GM10266 (cell line): ENCODE results near the gene ARHGAP23.

ENCODE experiments used
- DNase-seq: peaks from one replicate; pipeline ENCODE4 v3.0.0; 2012; ENCODE audit errors: extremely low spot score
- TF ChIP-seq, protein P1 (sequence below): IDR thresholded peaks from 2 replicates; pipeline ENCODE4 v1.5.1; 2012; ENCODE audit warnings: mild to moderate bottlenecking, low read depth; ENCODE audit not compliant: control insufficient read depth, insufficient read depth; ENCODE audit errors: missing control alignments

Gene ARHGAP23

GRCh38 chr17:38557836-38558727 lies 129.8 kb downstream of the ARHGAP23 start:
- DNase-seq, result peak; percentile 93
- TF ChIP-seq, protein P1, sequence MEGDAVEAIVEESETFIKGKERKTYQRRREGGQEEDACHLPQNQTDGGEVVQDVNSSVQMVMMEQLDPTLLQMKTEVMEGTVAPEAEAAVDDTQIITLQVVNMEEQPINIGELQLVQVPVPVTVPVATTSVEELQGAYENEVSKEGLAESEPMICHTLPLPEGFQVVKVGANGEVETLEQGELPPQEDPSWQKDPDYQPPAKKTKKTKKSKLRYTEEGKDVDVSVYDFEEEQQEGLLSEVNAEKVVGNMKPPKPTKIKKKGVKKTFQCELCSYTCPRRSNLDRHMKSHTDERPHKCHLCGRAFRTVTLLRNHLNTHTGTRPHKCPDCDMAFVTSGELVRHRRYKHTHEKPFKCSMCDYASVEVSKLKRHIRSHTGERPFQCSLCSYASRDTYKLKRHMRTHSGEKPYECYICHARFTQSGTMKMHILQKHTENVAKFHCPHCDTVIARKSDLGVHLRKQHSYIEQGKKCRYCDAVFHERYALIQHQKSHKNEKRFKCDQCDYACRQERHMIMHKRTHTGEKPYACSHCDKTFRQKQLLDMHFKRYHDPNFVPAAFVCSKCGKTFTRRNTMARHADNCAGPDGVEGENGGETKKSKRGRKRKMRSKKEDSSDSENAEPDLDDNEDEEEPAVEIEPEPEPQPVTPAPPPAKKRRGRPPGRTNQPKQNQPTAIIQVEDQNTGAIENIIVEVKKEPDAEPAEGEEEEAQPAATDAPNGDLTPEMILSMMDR, result peak; percentile 96

DNA sequence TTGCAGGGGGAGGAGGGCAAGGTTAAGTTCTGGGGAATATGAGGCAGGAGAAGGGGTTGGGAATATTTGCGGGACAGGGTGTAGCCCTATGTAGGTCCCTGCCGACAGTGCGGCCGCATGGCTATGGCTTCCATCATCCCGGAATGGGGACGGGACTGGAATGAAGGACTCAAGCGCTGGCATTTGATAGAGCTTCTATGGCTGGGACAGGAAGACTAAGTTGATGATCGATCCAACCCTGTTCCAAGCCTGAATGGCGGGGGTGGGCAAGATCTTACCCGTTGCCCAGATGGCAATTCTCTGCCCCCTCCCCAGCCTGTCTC lies 130.4 kb downstream of the ARHGAP23 start:
- TF ChIP-seq, protein P1, result no peak
- DNase-seq, result no peak

DNA sequence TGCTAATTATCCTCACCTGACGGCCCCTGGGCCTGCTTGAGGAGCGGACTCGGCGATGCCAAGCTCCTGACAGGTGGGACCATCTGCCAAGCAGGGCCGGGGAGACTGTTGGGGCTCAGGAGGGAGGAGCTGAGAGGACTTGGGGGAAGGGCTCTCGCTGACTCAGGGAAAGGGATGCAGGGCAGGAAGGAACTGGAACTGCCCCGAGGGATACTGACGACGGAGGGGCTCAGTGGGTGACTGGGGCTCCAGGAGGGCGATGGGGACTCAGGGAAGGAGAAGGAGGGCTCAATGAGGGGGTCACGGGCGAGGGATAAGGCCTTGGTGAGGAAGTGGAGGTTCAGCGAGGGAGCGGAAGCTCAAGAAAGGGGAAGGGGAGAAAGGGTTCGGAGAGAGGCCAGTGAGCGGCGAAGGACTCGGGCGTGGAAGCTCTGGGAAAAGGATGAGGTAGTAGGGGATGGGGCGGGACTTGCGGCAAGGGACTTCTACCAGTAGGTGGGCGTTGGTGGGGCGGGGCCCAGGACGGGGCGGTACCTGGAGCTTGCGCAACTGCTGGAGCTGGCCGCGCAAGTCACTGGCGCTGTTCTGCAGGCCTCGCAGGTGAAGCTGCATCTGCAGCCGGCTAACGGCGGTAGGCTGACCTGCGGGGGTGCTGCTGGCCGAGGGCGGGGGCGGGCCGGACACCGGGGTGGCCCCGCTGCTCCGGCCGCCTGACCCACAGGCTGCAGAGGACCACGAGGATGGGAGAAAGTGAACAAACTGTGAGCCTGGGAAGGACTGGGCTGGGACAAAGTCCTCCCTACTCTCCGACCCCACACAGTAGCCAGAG lies 131.0 kb downstream of the ARHGAP23 start:
- peak; percentile 96 for DNase-seq
- TF ChIP-seq, protein P1, result peak; percentile 46

GRCh38 chr17:38559880-38560230 lies 131.6 kb downstream of the ARHGAP23 start:
- DNase-seq, result no peak
- TF ChIP-seq, protein P1, result peak; percentile 11

GRCh38 chr17:38560503-38561318 lies 132.4 kb downstream of the ARHGAP23 start:
- DNase-seq, result no peak
- TF ChIP-seq, protein P1, result no peak

DNA sequence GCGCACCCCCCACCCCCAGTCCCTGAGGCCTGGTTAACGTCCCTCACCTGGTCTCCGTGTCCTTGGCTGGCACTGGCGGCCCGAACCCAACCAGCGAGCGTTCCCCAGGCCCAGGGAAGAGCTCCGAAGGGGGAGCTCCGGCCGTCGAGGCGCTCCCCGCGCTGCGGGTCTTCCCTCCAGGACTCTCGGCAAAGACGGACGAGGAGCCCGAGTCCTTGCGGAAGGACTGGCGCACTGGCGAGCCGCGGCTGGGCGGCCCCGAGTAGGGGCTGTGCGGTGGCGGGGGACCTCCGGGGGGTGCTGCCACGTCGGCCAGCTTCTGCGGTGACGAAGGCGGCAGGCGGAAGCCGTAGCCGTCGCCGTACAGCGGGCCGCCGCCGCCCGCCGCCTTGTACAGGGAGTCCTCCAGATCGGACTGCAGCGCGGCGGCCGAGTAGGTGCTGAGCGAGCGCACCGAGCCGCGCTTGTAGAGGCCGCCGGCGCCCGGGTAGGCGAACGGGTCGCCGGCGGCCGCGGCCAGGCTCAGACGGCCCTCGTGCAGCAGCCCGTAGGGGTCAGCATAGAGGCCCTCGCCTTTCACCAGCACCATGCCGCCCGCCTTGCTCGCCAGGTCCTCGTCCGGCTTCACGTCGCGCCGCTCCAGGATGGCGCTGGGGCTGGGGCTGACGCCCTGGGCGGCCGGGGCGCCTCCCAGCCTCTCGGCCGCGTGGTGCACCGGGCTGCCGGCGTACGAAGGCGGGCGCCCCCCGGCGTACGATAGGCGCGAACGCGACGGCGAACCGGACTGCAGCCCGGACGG lies 133.4 kb downstream of the ARHGAP23 start:
- DNase-seq, result no peak
- TF ChIP-seq, protein P1, result no peak
